ENCODE data around the gene CEMIP.

CEMIP gene

GRCh38 chr15:80796407-80796806 lies 17.2 kb downstream of the CEMIP start:
- TF ChIP-seq Cebpa-rat (IDR thresholded peaks at IDR 0.05), result no peak
- Histone ChIP-seq H3K9ac (no peak overlapping the region), H3K4me1 (no peaks in the 10 kb centered on the region), H3K4me3 (no peak overlapping the region), H4K20me1 (no peaks in the 10 kb centered on the region), H3K9me3 (no peaks in the 10 kb centered on the region), H3K27ac (no peak overlapping the region), H3K4me2 (no peak overlapping the region), H3K36me3 (no peaks in the 10 kb centered on the region), H3K27me3 (no peaks in the 10 kb centered on the region)

GRCh38 chr15:80798911-80799310 lies 19.7 kb downstream of the CEMIP start:
- no peak for TF ChIP-seq Cebpa-rat (IDR thresholded peaks at IDR 0.05)
- Histone ChIP-seq H3K27me3 (no peaks in the 10 kb centered on the region), H3K4me3 (no peak overlapping the region), H3K4me2 (no peak overlapping the region), H3K9me3 (no peaks in the 10 kb centered on the region), H4K20me1 (no peaks in the 10 kb centered on the region), H3K27ac (no peak overlapping the region), H3K4me1 (no peaks in the 10 kb centered on the region), H3K9ac (no peak overlapping the region), H3K36me3 (no peaks in the 10 kb centered on the region)

- H4K20me1 ChIP-seq, result no peaks in the 10 kb centered on the region
Measured at GRCh38 chr15:80800067-80800466, 20.9 kb downstream of the CEMIP start.

GRCh38 chr15:80801891-80802680 lies 22.9 kb downstream of the CEMIP start:
- H3K4me1 ChIP-seq, result no peaks in the 10 kb centered on the region
- H3K9ac ChIP-seq, result no peak overlapping the region
- H3K27me3 ChIP-seq, result no peaks in the 10 kb centered on the region
- no peaks in the 10 kb centered on the region for H3K36me3 ChIP-seq
- no peak overlapping the region for H3K4me2 ChIP-seq
- no peaks in the 10 kb centered on the region for H3K9me3 ChIP-seq
- no peak for TF ChIP-seq Cebpa-rat (IDR thresholded peaks at IDR 0.05)
- no peaks in the 10 kb centered on the region for H4K20me1 ChIP-seq
- no peak overlapping the region for H3K27ac ChIP-seq
- no peak overlapping the region for H3K4me3 ChIP-seq

More at GRCh38 chr15:80800067-80800466, 20.9 kb downstream of the CEMIP start:
- no peaks in the 10 kb centered on the region for H3K4me1 ChIP-seq
- no peaks in the 10 kb centered on the region for H3K36me3 ChIP-seq
- H3K9ac ChIP-seq, result no peak overlapping the region
- no peak overlapping the region for H3K4me2 ChIP-seq
- no peaks in the 10 kb centered on the region for H3K9me3 ChIP-seq
- no peaks in the 10 kb centered on the region for H3K27me3 ChIP-seq
- no peak for TF ChIP-seq Cebpa-rat (IDR thresholded peaks at IDR 0.05)
- H3K27ac ChIP-seq, result no peak overlapping the region
- no peak overlapping the region for H3K4me3 ChIP-seq

GRCh38 chr15:80803580-80804525 lies 24.7 kb downstream of the CEMIP start:
- H3K9me3 ChIP-seq, result no peaks in the 10 kb centered on the region
- H3K36me3 ChIP-seq, result no peaks in the 10 kb centered on the region
- H3K27me3 ChIP-seq, result no peaks in the 10 kb centered on the region
- H3K9ac ChIP-seq, result no peak overlapping the region
- no peak overlapping the region for H3K4me3 ChIP-seq
- no peak overlapping the region for H3K4me2 ChIP-seq
- H3K4me1 ChIP-seq, result no peaks in the 10 kb centered on the region
- H4K20me1 ChIP-seq, result no peaks in the 10 kb centered on the region
- no peak for TF ChIP-seq Cebpa-rat (IDR thresholded peaks at IDR 0.05)
- no peak overlapping the region for H3K27ac ChIP-seq

GRCh38 chr15:80804970-80805495 lies 25.9 kb downstream of the CEMIP start:
- no peak overlapping the region for H3K4me2 ChIP-seq
- H4K20me1 ChIP-seq, result no peaks in the 10 kb centered on the region
- no peak for TF ChIP-seq Cebpa-rat (IDR thresholded peaks at IDR 0.05)
- no peaks in the 10 kb centered on the region for H3K9me3 ChIP-seq
- H3K4me3 ChIP-seq, result no peak overlapping the region
- H3K27me3 ChIP-seq, result no peaks in the 10 kb centered on the region
- H3K36me3 ChIP-seq, result no peaks in the 10 kb centered on the region
- H3K4me1 ChIP-seq, result no peaks in the 10 kb centered on the region
- H3K27ac ChIP-seq, result no peak overlapping the region
- H3K9ac ChIP-seq, result no peak overlapping the region

GRCh38 chr15:80811781-80812315 lies 32.7 kb downstream of the CEMIP start:
- no peak overlapping the region for H3K4me2 ChIP-seq
- H3K9me3 ChIP-seq, result no peaks in the 10 kb centered on the region
- no peak for TF ChIP-seq Cebpa-rat (IDR thresholded peaks at IDR 0.05)

GRCh38 chr15:80815106-80815505 lies 35.9 kb downstream of the CEMIP start:
- Histone ChIP-seq H3K9me3 (no peaks in the 10 kb centered on the region), H3K4me2 (no peak overlapping the region), H3K4me1 (peaks cover 40% of the 10 kb centered on the region), H4K20me1 (no peaks in the 10 kb centered on the region), H3K4me3 (no peak overlapping the region), H3K27ac (no peak overlapping the region), H3K9ac (no peak overlapping the region), H3K36me3 (no peaks in the 10 kb centered on the region), H3K27me3 (no peaks in the 10 kb centered on the region)
- no peak for TF ChIP-seq Cebpa-rat (IDR thresholded peaks at IDR 0.05)

More at GRCh38 chr15:80811781-80812315, 32.7 kb downstream of the CEMIP start:
- Histone ChIP-seq H4K20me1 (no peaks in the 10 kb centered on the region), H3K9ac (no peak overlapping the region), H3K27ac (no peak overlapping the region), H3K27me3 (no peaks in the 10 kb centered on the region), H3K4me1 (peaks cover 10% of the 10 kb centered on the region; the same call in 1 of the 2 replicates), H3K36me3 (no peaks in the 10 kb centered on the region), H3K4me3 (no peak overlapping the region)

GRCh38 chr15:80816049-80816653 lies 37.0 kb downstream of the CEMIP start:
- Histone ChIP-seq H3K9ac (no peak overlapping the region), H3K27me3 (no peaks in the 10 kb centered on the region), H4K20me1 (no peaks in the 10 kb centered on the region), H3K9me3 (no peaks in the 10 kb centered on the region), H3K4me2 (no peak overlapping the region; the same call in 1 of the 2 replicates), H3K4me3 (no peak overlapping the region), H3K36me3 (no peaks in the 10 kb centered on the region), H3K4me1 (peaks cover 50% of the 10 kb centered on the region), H3K27ac (no peak overlapping the region)
- no peak for TF ChIP-seq Cebpa-rat (IDR thresholded peaks at IDR 0.05)
